Esophagus (tissue), 2 donors: ENCODE results near the gene TMEM11. TPM values are rescaled to one million over a fixed set of nuclear protein-coding genes. Genes with fewer than 3 reads are reported as not detected.

Experiments used
- H3K27ac ChIP-seq, 2 donors: one replicate each; pipeline ENCODE4 v1.5.1; 2013; ENCODE audit warnings: low read depth in 2 of 2, mild to moderate bottlenecking in 2 of 2, inconsistent platforms in 1 of 2, low read length in 1 of 2, moderate library complexity in 1 of 2
- H3K27me3 ChIP-seq, 2 donors: one replicate each; pipeline ENCODE4 v1.6.1; 2013; ENCODE audit warnings: low read length in 2 of 2, control low read depth in 1 of 2, mild to moderate bottlenecking in 1 of 2; ENCODE audit not compliant: insufficient read depth in 2 of 2, control insufficient read depth in 1 of 2
- H3K36me3 ChIP-seq, 2 donors: one replicate each; pipeline ENCODE4 v1.6.1; 2013; ENCODE audit warnings: low read length in 1 of 2; ENCODE audit not compliant: control insufficient read depth in 2 of 2, insufficient read depth in 2 of 2
- H3K4me1 ChIP-seq, 2 donors: one replicate each; pipeline ENCODE4 v1.6.1; 2013; ENCODE audit warnings: low read length in 1 of 2; ENCODE audit not compliant: control insufficient read depth in 2 of 2, insufficient read depth in 2 of 2
- H3K4me3 ChIP-seq, 2 donors: one replicate each; pipeline ENCODE4 v1.5.1; 2013; ENCODE audit warnings: low read length in 2 of 2, mild to moderate bottlenecking in 2 of 2, low read depth in 1 of 2, moderate library complexity in 1 of 2
- H3K9me3 ChIP-seq, 2 donors: one replicate each; pipeline ENCODE4 v1.6.1; 2013; ENCODE audit warnings: mild to moderate bottlenecking in 2 of 2, low read depth in 1 of 2, low read length in 1 of 2, moderate library complexity in 1 of 2; ENCODE audit not compliant: control insufficient read depth in 2 of 2, insufficient read depth in 1 of 2
- WGBS, 2 donors: extraction: QIAGEN DNeasy Blood & Tissue Kit; methylation state at CpG; one replicate each; pipeline ENCODE4 v1.1.7; 2013; 5-methylcytosine and 5-hydroxymethylcytosine counted together
- polyA plus RNA-seq, 2 donors: library from polyadenylated mRNA; stranded (reverse); fragments of 200-250 nt; gene quantifications; one replicate each; pipeline ENCODE4 v1.2.3, GENCODE V29; 2013
- donor health status: healthy with polysubstance abuse.
- donor health status: Bipolar disorder and iron deficiency.

Gene TMEM11
- polyA plus RNA-seq, 2 donors: 28.0 TPM

GRCh38 chr17:21213638-21214014, 335 bp downstream of the TMEM11 start:
- Histone ChIP-seq H3K4me1 (peaks cover 4 to 24% of the 10 kb centered on the region in 2 donors), H3K27me3 (no peaks in the 10 kb centered on the region), H3K27ac (peak overlapping the region; percentile 96 to 98), H3K36me3 (no peaks in the 10 kb centered on the region), H3K4me3 (peak overlapping the region; percentile 97 to 99), H3K9me3 (no peaks in the 10 kb centered on the region)
- 0% methylated on average over 35 of the region's 35 CpGs for WGBS, 2 donors

- Histone ChIP-seq H3K4me3 (peak overlapping the region; percentile 97 to 99), H3K36me3 (no peaks in the 10 kb centered on the region), H3K27ac (peak overlapping the region; percentile 96 to 98), H3K4me1 (peaks cover 4 to 28% of the 10 kb centered on the region in 2 donors), H3K9me3 (no peaks in the 10 kb centered on the region), H3K27me3 (no peaks in the 10 kb centered on the region)
- 3 to 5% methylated on average over 18 of the region's 18 CpGs for WGBS, 2 donors
These were observed 929 bp downstream of the TMEM11 start for GRCh38 chr17:21212826-21213637.

- peak overlapping the region in 1 of 2 donors; percentile 99 for H3K4me3 ChIP-seq
- H3K36me3 ChIP-seq: peaks cover 0 to 2% of the 10 kb centered on the region in 2 donors
- H3K27me3 ChIP-seq: no peaks in the 10 kb centered on the region
- H3K9me3 ChIP-seq: no peaks in the 10 kb centered on the region
- WGBS, 2 donors: 50 to 53% methylated on average over 9 of the region's 9 CpGs
- H3K4me1 ChIP-seq: peaks cover 4 to 28% of the 10 kb centered on the region in 2 donors
- H3K27ac ChIP-seq: peak overlapping the region; percentile 29 to 38
These were observed 2.0 kb downstream of the TMEM11 start for GRCh38 chr17:21211825-21212479.

- H3K4me1 ChIP-seq: peaks cover 4 to 28% of the 10 kb centered on the region in 2 donors
- peak overlapping the region in 1 of 2 donors; percentile 36 for H3K27ac ChIP-seq
These were observed 3.4 kb downstream of the TMEM11 start for GRCh38 chr17:21210411-21211076.

GRCh38 chr17:21209511-21210175, 4.3 kb downstream of the TMEM11 start:
- Histone ChIP-seq H3K4me3 (no peak overlapping the region), H3K4me1 (peaks cover 9 to 27% of the 10 kb centered on the region in 2 donors), H3K9me3 (no peaks in the 10 kb centered on the region), H3K27me3 (no peaks in the 10 kb centered on the region), H3K36me3 (peaks cover 0 to 2% of the 10 kb centered on the region in 2 donors), H3K27ac (peak overlapping the region; percentile 9 to 36)
- 56% methylated on average over 17 of the region's 17 CpGs for WGBS, 2 donors

More at GRCh38 chr17:21210411-21211076, 3.4 kb downstream of the TMEM11 start:
- no peaks in the 10 kb centered on the region for H3K9me3 ChIP-seq
- H3K4me3 ChIP-seq: no peak overlapping the region
- H3K27me3 ChIP-seq: no peaks in the 10 kb centered on the region
- WGBS, 2 donors: 47 to 48% methylated on average over 15 of the region's 15 CpGs
- peaks cover 0 to 2% of the 10 kb centered on the region in 2 donors for H3K36me3 ChIP-seq

- peaks cover 9 to 27% of the 10 kb centered on the region in 2 donors for H3K4me1 ChIP-seq
- no peak overlapping the region for H3K27ac ChIP-seq
These were observed 5.6 kb downstream of the TMEM11 start for GRCh38 chr17:21208352-21208751.

GRCh38 chr17:21204935-21205334, 9.0 kb downstream of the TMEM11 start:
- WGBS, 2 donors: 77 to 87% methylated on average over 9 of the region's 9 CpGs
- no peaks in the 10 kb centered on the region for H3K27me3 ChIP-seq
- peaks cover 0 to 9% of the 10 kb centered on the region in 2 donors for H3K36me3 ChIP-seq
- no peaks in the 10 kb centered on the region for H3K9me3 ChIP-seq
- peaks cover 11 to 33% of the 10 kb centered on the region in 2 donors for H3K4me1 ChIP-seq
- no peak overlapping the region for H3K27ac ChIP-seq
- no peak overlapping the region for H3K4me3 ChIP-seq

More at GRCh38 chr17:21208352-21208751, 5.6 kb downstream of the TMEM11 start:
- Histone ChIP-seq H3K4me3 (no peak overlapping the region), H3K9me3 (no peaks in the 10 kb centered on the region), H3K36me3 (peaks cover 0 to 2% of the 10 kb centered on the region in 2 donors), H3K27me3 (no peaks in the 10 kb centered on the region)
- WGBS, 2 donors: 66 to 68% methylated on average over 7 of the region's 7 CpGs

GRCh38 chr17:21202512-21202911, 11.4 kb downstream of the TMEM11 start:
- Histone ChIP-seq H3K27ac (no peak overlapping the region), H3K4me3 (peak overlapping the region in 1 of 2 donors; percentile 5), H3K27me3 (no peaks in the 10 kb centered on the region), H3K36me3 (peaks cover 3 to 20% of the 10 kb centered on the region in 2 donors), H3K4me1 (peaks cover 16 to 40% of the 10 kb centered on the region in 2 donors), H3K9me3 (no peaks in the 10 kb centered on the region)
- WGBS, 2 donors: 72 to 84% methylated on average over 12 of the region's 12 CpGs

GRCh38 chr17:21201874-21202273, 12.1 kb downstream of the TMEM11 start:
- Histone ChIP-seq H3K27ac (peak overlapping the region in 1 of 2 donors; percentile 50), H3K4me1 (peaks cover 16 to 40% of the 10 kb centered on the region in 2 donors), H3K36me3 (peaks cover 4 to 22% of the 10 kb centered on the region in 2 donors), H3K9me3 (no peaks in the 10 kb centered on the region), H3K27me3 (no peaks in the 10 kb centered on the region), H3K4me3 (no peak overlapping the region)
- 92 to 95% methylated on average over 11 of the region's 11 CpGs for WGBS, 2 donors
